GM19023 (cell line): ENCODE data around the gene PKD2L1.
"Not testable (repeated sequence)": the region's sequence is repeated elsewhere in the genome, so short reads cannot be mapped to it uniquely, and the experiment has no call there.

Source experiments
- ATAC-seq: cut with Tn5 transposase; IDR thresholded peaks from one replicate; pipeline ENCODE4 v1.9.1; 2021; ENCODE audit warnings: mild to moderate bottlenecking, moderate library complexity; ENCODE audit not compliant: unreplicated experiment

Gene PKD2L1

DNA sequence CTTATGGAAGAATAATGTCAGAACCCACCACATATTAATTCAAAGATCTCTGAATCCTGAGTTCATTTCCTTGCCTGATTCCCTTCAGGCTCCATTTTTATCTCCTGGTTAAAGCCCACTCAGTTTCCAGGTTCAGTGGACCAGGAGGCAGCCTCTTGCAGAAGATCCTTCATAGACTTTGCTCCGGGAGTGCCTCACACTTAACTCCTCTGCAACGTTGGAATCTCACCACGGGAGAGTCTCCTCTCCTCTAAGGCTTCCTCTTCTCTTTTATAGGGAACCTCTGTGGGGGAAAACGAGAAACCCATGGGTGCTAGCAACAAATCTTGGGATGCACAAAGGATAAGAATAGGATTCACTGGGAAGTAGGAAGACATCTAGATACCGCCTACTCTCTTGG lies 41.8 kb downstream of the PKD2L1 start:
- no peak for ATAC-seq

GRCh38 chr10:100287756-100288155 lies 42.3 kb downstream of the PKD2L1 start:
- no peak for ATAC-seq

DNA sequence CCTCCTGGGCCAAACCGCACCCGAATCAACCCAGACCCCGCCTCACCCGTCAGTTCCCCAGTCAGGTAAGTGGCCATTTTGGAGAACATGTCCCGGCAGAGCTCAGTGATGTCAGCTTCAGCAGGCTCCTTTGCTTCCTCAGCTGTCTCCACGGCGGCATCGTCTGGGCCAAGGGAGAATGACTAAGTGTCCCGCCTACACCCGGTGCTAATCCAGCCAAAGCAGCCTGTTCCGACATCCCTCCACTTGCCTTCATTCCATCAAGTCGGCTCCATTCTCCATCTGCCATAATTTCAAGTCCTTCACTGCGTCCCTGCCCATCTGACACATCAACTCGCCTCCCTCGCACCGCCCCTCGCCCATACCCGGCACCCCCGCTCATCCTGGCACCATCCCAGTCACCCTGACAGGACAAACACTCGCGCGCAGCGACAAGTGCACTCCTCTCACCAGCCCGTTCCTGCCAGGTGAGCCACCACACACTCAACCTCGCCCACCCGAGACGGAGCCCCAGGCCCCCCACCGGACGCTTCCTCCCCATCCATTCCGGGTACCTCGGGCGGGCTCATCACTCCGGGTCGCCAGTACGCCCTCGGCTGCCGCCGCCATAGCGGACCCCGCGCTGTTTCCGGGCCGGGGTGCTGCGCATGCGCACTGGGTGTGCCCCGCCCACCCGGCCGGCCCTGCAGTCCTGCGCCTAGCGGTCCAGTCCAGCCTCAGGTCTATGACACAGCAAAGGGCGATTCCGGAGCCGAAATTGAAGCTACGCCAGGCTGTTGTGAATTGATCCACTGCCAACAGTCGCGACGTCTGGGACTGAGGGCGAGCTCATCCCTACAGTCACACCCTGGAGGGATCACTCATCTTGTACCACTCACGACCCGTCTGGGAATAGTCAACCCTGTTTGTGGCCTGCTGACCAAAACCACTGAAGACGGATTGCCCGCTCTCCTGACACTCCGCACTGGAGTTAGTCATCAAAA lies 43.7 kb downstream of the PKD2L1 start, which contains the start of gene BLOC1S2:
BLOC1S2 (minus strand) TSS at position 630 of the 983 bp plus-strand sequence; CDS start at position 609, 21 bp downstream.
- peak; percentile 91 for ATAC-seq

GRCh38 chr10:100285326-100285725 lies 44.7 kb downstream of the PKD2L1 start:
- not testable (repeated sequence) for ATAC-seq

GRCh38 chr10:100282907-100283306 lies 47.1 kb downstream of the PKD2L1 start:
- ATAC-seq, result no peak

GRCh38 chr10:100276971-100277370 lies 53.1 kb downstream of the PKD2L1 start:
- not testable (repeated sequence) for ATAC-seq

DNA sequence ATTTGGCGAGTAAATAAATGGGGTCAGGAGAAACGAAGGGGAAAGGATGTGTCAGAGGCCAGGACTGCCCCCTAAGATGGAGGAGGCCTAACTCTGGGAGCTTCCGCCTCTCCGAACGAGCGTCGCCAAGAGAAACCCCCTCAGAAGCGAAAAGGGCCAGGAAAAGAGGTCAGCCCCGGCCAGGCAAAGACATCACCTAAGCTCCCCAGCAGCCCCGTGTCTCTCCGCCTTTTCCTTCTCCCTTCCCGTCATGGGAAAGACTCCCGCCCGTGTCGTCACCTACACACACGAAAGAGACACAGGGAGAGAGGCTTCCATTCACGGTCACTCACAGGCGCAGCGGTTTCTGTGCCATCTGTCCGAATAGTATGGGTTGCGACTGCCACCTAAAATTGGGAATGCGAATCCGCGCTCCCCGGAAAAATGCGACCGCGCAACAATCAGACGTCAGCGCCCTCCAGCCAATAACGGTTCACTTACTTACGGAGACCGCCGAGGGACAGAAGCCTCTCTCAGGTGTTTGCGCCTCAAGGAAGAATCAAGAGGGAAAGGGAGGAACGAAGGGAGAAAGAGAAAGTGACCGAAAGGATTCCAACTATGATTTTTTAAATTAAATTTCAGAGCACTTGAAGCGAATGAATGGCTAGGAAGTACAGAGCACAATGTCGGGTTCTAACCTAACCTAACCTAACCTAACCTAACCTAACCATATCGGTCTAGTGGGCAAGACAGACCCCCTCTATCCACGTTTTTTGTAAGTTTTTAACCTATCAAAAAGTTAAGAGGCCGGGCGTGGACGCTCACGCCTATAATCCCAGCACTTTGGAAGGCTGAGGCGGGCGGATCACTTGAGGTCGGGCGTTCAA lies 62.6 kb downstream of the PKD2L1 start, which contains the start of gene CWF19L1:
CWF19L1 (minus strand) TSS at position 400 of the 866 bp plus-strand sequence; CDS start at position 355, 45 bp downstream.
- ATAC-seq, result peak; percentile 70

DNA sequence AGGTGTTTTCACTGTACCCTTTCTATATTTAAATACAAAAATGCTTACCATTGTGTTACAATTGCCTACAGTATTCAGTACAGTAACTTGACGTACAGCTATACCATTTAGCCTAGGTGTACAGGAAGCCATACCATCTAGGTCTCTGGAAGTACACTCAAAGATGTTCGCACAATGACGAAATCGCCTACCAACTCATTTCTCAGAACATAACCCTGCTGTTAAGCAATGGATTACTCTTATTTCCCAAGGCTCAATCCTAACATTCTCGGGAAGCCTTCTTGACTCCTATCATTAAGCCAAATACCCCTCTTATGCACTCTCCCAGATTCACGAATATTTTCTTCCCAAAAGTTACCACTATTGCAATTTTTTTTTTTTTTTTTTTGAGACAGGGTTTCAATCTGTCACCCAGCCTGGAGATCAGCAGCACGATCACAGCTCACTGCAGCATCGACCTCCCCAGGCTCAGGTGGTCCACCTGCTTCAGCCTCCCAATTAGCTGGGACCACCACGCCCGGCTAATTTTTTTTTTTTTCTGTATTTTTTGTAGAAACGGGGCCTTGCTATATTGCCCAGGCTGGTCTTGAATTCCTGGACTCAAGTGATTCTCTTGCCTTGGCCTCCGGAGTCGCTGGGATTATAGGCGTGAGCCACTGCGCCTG lies 64.1 kb downstream of the PKD2L1 start:
- no peak for ATAC-seq

GRCh38 chr10:100254191-100254590 lies 75.8 kb downstream of the PKD2L1 start:
- ATAC-seq, result no peak

DNA sequence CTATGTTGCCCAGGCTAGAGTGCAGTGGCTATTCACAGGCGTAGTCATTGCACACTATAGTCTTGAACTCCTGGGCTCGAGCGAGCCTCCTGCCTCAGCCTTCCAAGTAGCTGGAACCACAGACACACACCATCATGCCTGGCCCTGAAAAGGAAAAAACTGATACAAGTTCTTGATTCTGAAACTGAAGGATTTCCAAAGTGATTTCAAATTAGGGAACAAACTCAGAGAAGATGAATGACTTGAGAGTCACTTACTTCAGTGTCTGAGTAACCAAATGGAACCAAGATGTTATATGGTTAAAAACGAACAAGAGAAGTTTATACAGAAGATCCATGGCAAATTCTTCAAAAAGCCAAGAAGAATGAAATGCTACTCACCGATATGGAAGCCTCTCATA lies 77.0 kb downstream of the PKD2L1 start:
- no peak for ATAC-seq

- ATAC-seq, result no peak
These were observed 81.2 kb downstream of the PKD2L1 start for GRCh38 chr10:100248820-100249219.

DNA sequence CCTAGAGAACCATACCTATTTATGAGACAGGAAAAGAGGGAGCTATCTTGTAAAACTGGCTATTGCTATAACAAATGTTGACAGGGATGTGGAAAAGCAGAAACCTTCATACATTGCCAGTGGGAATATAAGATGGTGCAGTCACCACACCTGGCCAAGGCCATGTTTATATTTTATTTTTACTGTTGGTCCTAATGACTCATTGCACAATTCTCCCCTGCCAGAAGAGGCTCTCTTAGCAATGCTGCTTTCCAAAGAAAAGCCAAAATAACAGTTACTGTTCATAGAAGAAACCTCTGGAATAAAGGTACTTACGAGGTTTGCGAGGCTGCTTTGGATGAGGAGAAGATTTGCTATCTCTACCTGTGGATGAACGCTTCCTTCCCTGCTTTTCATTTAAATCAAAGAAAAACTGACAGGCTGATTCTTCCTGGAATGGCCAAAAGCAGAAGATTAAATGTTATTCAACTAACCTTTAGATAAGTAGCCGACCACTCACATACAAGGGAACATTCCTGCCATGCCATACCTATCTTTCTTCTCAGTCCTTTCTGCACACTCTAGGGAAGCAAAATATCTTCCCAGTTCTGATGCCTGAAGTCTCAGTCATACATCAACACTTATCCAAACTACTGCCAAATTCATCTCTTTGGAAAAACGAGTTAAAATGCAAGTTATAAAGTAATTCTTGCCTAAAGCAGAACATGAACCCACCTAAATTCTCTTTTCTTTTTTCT lies 84.4 kb downstream of the PKD2L1 start:
- no peak for ATAC-seq

GRCh38 chr10:100239851-100240250 lies 90.2 kb downstream of the PKD2L1 start:
- ATAC-seq, result no peak

- ATAC-seq, result no peak
These were observed 91.6 kb downstream of the PKD2L1 start for GRCh38 chr10:100238429-100238828.
